IMR-90 (cell line): ENCODE results near the gene KITLG. TPM values are rescaled to one million over a fixed set of nuclear protein-coding genes. Genes with fewer than 3 reads are reported as not detected.

Experiments used
- ATAC-seq: fragments of 200-7000 bp; cut with Tn5 transposase; 2 replicates; pipeline ENCODE4 v1.9.1; 2020; ENCODE audit warnings: low read depth, mild to moderate bottlenecking, moderate library complexity
- BruUV-seq: library from RNA; stranded (reverse); fragments of 400-500 nt; replicated peaks from 2 replicates; lab custom pipeline; 2021; lab: Mats Ljungman, UMichigan
- CTCF ChIA-PET: fragments of 300-600 bp; formaldehyde crosslinking; extraction: SDS; loops from one replicate; lab custom pipeline; 2021; ENCODE audit warnings: antibody characterized with exemption; lab: Yijun Ruan, JAX
- POLR2A ChIA-PET: fragments of 300-600 bp; sonication (Branson Sonifier 250); formaldehyde crosslinking; loops from one replicate; lab custom pipeline; 2022; ENCODE audit warnings: antibody characterized with exemption; ENCODE audit not compliant: unreplicated experiment; lab: Charles Lee
- DNase-seq: peaks from one replicate; pipeline ENCODE4 v3.0.0; 2013
- H2AFZ ChIP-seq: replicated peaks from 2 replicates; pipeline ENCODE3; 2013; ENCODE audit warnings: low read length, mild to moderate bottlenecking; ENCODE audit not compliant: poor library complexity
- H2AK5ac ChIP-seq: 2 replicates; pipeline ENCODE4 v1.6.1; 2013; ENCODE audit warnings: low read depth, low read length, inconsistent platforms
- H2AK9ac ChIP-seq: replicated peaks from 2 replicates; pipeline ENCODE3; 2013; ENCODE audit warnings: mild to moderate bottlenecking, low read depth, low read length, moderate library complexity; ENCODE audit not compliant: poor library complexity
- H2BK120ac ChIP-seq: 2 replicates; pipeline ENCODE4 v1.6.1; 2013; ENCODE audit warnings: low read depth, low read length, inconsistent platforms
- H2BK15ac ChIP-seq: 3 replicates; pipeline ENCODE4 v1.6.1; 2013; ENCODE audit warnings: low read depth, low read length, inconsistent platforms
- H2BK20ac ChIP-seq: 2 replicates; pipeline ENCODE4 v1.6.1; 2013; ENCODE audit warnings: low read depth, mild to moderate bottlenecking, inconsistent platforms, low read length, moderate library complexity
- H2BK5ac ChIP-seq: 2 replicates; pipeline ENCODE4 v1.6.1; 2013; ENCODE audit warnings: mild to moderate bottlenecking, low read depth, low read length, inconsistent platforms; ENCODE audit not compliant: poor library complexity, severe bottlenecking
- H3K14ac ChIP-seq: replicated peaks from 2 replicates; pipeline ENCODE4 v1.6.1; 2013; ENCODE audit warnings: low read depth, low read length, inconsistent platforms
- H3K18ac ChIP-seq: 2 replicates; pipeline ENCODE4 v1.6.1; 2013; ENCODE audit warnings: low read depth, low read length, control low read depth
- H3K23ac ChIP-seq: 2 replicates; pipeline ENCODE4 v1.6.1; 2013; ENCODE audit warnings: low read depth, low read length, inconsistent platforms
- H3K27ac ChIP-seq: 2 replicates; pipeline ENCODE4 v1.5.1; 2013; ENCODE audit warnings: mild to moderate bottlenecking, control low read depth, low read length; ENCODE audit not compliant: insufficient read depth
- H3K27me3 ChIP-seq: 2 replicates; pipeline ENCODE4 v1.6.1; 2013; ENCODE audit warnings: low read length; ENCODE audit not compliant: control insufficient read depth, insufficient read depth
- H3K36me3 ChIP-seq: 2 replicates; pipeline ENCODE4 v1.6.1; 2013; ENCODE audit warnings: low read length, mixed read lengths; ENCODE audit not compliant: control insufficient read depth, insufficient read depth
- H3K4ac ChIP-seq: 2 replicates; pipeline ENCODE4 v1.6.1; 2013; ENCODE audit warnings: low read depth, low read length, inconsistent platforms
- H3K4me1 ChIP-seq: 2 replicates; pipeline ENCODE4 v1.6.1; 2013; ENCODE audit warnings: low read length, mixed read lengths; ENCODE audit not compliant: control insufficient read depth, insufficient read depth
- H3K4me2 ChIP-seq: 2 replicates; pipeline ENCODE4 v1.6.1; 2013; ENCODE audit warnings: low read depth, mild to moderate bottlenecking, control low read depth, low read length, moderate library complexity
- H3K4me3 ChIP-seq: 2 replicates; pipeline ENCODE4 v1.5.1; 2013; ENCODE audit warnings: low read depth, mild to moderate bottlenecking, control low read depth, low read length, moderate library complexity; ENCODE audit not compliant: insufficient read depth
- H3K56ac ChIP-seq: 2 replicates; pipeline ENCODE4 v1.6.1; 2013; ENCODE audit warnings: low read length, inconsistent platforms; ENCODE audit not compliant: insufficient read depth; ENCODE audit errors: extremely low read depth
- H3K79me1 ChIP-seq, 2 experiments: 2 replicates each; pipeline ENCODE4 v1.6.1; 2013; ENCODE audit warnings: low read length in 2 of 2, inconsistent platforms in 1 of 2, low read depth in 1 of 2
- H3K9ac ChIP-seq: 2 replicates; pipeline ENCODE4 v1.6.1; 2013; ENCODE audit warnings: low read depth, low read length, control low read depth
- H3K9me1 ChIP-seq: 2 replicates; pipeline ENCODE4 v1.6.1; 2013; ENCODE audit warnings: low read length, inconsistent platforms; ENCODE audit not compliant: insufficient read depth
- H3K9me3 ChIP-seq: 2 replicates; pipeline ENCODE4 v1.6.1; 2013; ENCODE audit warnings: low read length; ENCODE audit not compliant: control insufficient read depth, insufficient read depth
- H4K20me1 ChIP-seq: 2 replicates; pipeline ENCODE4 v1.6.1; 2013; ENCODE audit warnings: low read length, inconsistent platforms; ENCODE audit not compliant: insufficient read depth
- H4K5ac ChIP-seq: 2 replicates; pipeline ENCODE4 v1.6.1; 2013; ENCODE audit warnings: mild to moderate bottlenecking, low read depth, low read length, control low read depth
- H4K8ac ChIP-seq, 2 experiments: 2 replicates each; pipeline ENCODE4 v1.6.1; 2013; ENCODE audit warnings: low read depth in 2 of 2, low read length in 2 of 2, control low read depth in 1 of 2, inconsistent platforms in 1 of 2
- H4K91ac ChIP-seq: 2 replicates; pipeline ENCODE4 v1.6.1; 2013; ENCODE audit warnings: low read depth, low read length, inconsistent platforms; ENCODE audit not compliant: insufficient read depth
- BHLHE40 ChIP-seq: fragments of 150-350 bp; IDR thresholded peaks from 2 replicates; pipeline ENCODE4 v1.6.1; 2016; ENCODE audit warnings: mild to moderate bottlenecking, low read depth, low read length
- FOS ChIP-seq: fragments of 150-350 bp; IDR thresholded peaks from 2 replicates; pipeline ENCODE4 v1.6.1; 2016; ENCODE audit warnings: low read depth, low read length
- MAFK ChIP-seq: IDR thresholded peaks from 2 replicates; pipeline ENCODE4 v1.6.1; 2012; ENCODE audit warnings: low read depth, low read length, improper control_type of control experiment
- MAZ ChIP-seq: IDR thresholded peaks from 2 replicates; pipeline ENCODE4 v1.6.1; 2012; ENCODE audit warnings: low read depth, mild to moderate bottlenecking, low read length, improper control_type of control experiment, moderate library complexity, borderline replicate concordance
- MXI1 ChIP-seq: IDR thresholded peaks from 2 replicates; pipeline ENCODE4 v1.6.1; 2012; ENCODE audit warnings: low read depth, mild to moderate bottlenecking, low read length, moderate library complexity, borderline replicate concordance
- NFE2L2 ChIP-seq: fragments of 150-350 bp; IDR thresholded peaks from 2 replicates; pipeline ENCODE4 v1.6.1; 2016; ENCODE audit warnings: low read depth, mild to moderate bottlenecking, low read length
- POLR2A ChIP-seq: IDR thresholded peaks from 2 replicates; pipeline ENCODE4 v1.6.1; 2012; ENCODE audit warnings: mild to moderate bottlenecking, low read depth, low read length
- RCOR1 ChIP-seq: IDR thresholded peaks from 2 replicates; pipeline ENCODE4 v1.6.1; 2012; ENCODE audit warnings: mild to moderate bottlenecking, low read length, improper control_type of control experiment; ENCODE audit not compliant: insufficient replicate concordance
- RFX5 ChIP-seq: IDR thresholded peaks from 2 replicates; pipeline ENCODE4 v1.8.0; 2012; ENCODE audit warnings: low read depth, mild to moderate bottlenecking, low read length, moderate library complexity
- SMC3 ChIP-seq: fragments of 150-350 bp; IDR thresholded peaks from 2 replicates; pipeline ENCODE4 v1.6.1; 2016; ENCODE audit warnings: low read depth, mild to moderate bottlenecking, antibody characterized with exemption, low read length, moderate library complexity
- WGBS, 2 experiments: methylation state at CpG; one replicate each; pipeline versions ENCODE4 v1.1.5 to v1.1.7; 2013; ENCODE audit warnings: missing lambda C conversion rate in 2 of 2; ENCODE audit not compliant: insufficient read length in 1 of 2; ENCODE audit errors: extremely low coverage in 2 of 2; 5-methylcytosine and 5-hydroxymethylcytosine counted together
- dilution Hi-C: fragments of 300-500 bp; cut with HindIII; formaldehyde crosslinking; loops from one replicate; pipeline ENCODE4 v1.14.3; 2018; ENCODE audit warnings: low sequenced_read_pairs; ENCODE audit not compliant: unreplicated experiment
- in situ Hi-C: fragments of 300-500 bp; cut with MboI; formaldehyde crosslinking; loops from 3 replicates; pipeline ENCODE4 v1.14.3; 2019; ENCODE audit warnings: low sequenced_read_pairs, inconsistent platforms, mixed read lengths
- intact Hi-C: fragments of 100-400 bp; cut with micrococcal nuclease; formaldehyde crosslinking; loops from 2 replicates; pipeline ENCODE4 v1.10.0; 2022
- polyA plus RNA-seq, 3 experiments: library from polyadenylated mRNA; depleted of rRNA; stranded (reverse); fragments of >200 nt; gene quantifications; 2 replicates each; pipeline ENCODE4 v1.2.3, GENCODE V29; 2012; ENCODE audit warnings: low replicate concordance in 1 of 3
- total RNA-seq: library from RNA; depleted of rRNA; stranded (reverse); fragments of >200 nt; gene quantifications from 2 replicates; pipeline ENCODE4 v1.2.3, GENCODE V29; 2012
- TF ChIP-seq, protein P1 (sequence below): fragments of 150-350 bp; IDR thresholded peaks from 2 replicates; pipeline ENCODE4 v1.6.1; 2016; ENCODE audit warnings: low read depth, mild to moderate bottlenecking, low read length, moderate library complexity, borderline replicate concordance
- TF ChIP-seq, protein P2 (sequence below): conservative IDR thresholded peaks from 2 replicates; pipeline ENCODE4 v1.5.1; 2012; ENCODE audit warnings: mild to moderate bottlenecking, low read depth, low read length, improper control_type of control experiment
- TF ChIP-seq, protein P3 (sequence below): fragments of 150-350 bp; IDR thresholded peaks from 2 replicates; pipeline ENCODE4 v1.6.1; 2017; ENCODE audit warnings: mild to moderate bottlenecking, antibody characterized with exemption, low read length, low read depth

KITLG gene
- total and polyA plus RNA-seq, 2 of the 4 experiments (the other 2 are of a cell fraction), result 14.5 to 87.5 TPM

GRCh38 chr12:88529531-88530488, 50.5 kb downstream of the KITLG start:
- in situ Hi-C loops, result no loop called here
- H2BK20ac ChIP-seq, result no peak overlapping the region
- H3K36me3 ChIP-seq, result peaks cover 3% of the 10 kb centered on the region; the same call in 1 of the 2 replicates
- H2AFZ ChIP-seq, result no peak overlapping the region
- POLR2A ChIA-PET, result interaction anchor here (0.5 kb wide), 1 partner anchor 9 kb away, joined by 3 read pairs; no protein-coding TSS in a partner anchor
- no peak overlapping the region for H3K4ac ChIP-seq
- no peaks in the 10 kb centered on the region for H3K9me1 ChIP-seq
- no peaks in the 10 kb centered on the region for H3K9me3 ChIP-seq
- no peak overlapping the region for H3K18ac ChIP-seq
- CTCF ChIA-PET, result interaction anchor here (0.6 kb wide), 1 partner anchor 149 kb away, joined by 3 read pairs; no protein-coding TSS in a partner anchor
- H2AK5ac ChIP-seq, result no peak overlapping the region
- no peak overlapping the region for H2AK9ac ChIP-seq
- BruUV-seq, result no TSS peak
- H3K79me1 ChIP-seq, result peaks cover 17 to 34% of the 10 kb centered on the region in 2 experiments
- no peaks in the 10 kb centered on the region for H3K4me1 ChIP-seq
- H3K23ac ChIP-seq, result no peak overlapping the region
- H3K9ac ChIP-seq, result no peak overlapping the region
- dilution Hi-C loops, result no loop called here
- no CpG with 5 or more reads among the region's 9 CpGs for WGBS, 2 experiments
- no peak overlapping the region for H3K27ac ChIP-seq
- ATAC-seq (no peak), DNase-seq (no peak)
- no peak overlapping the region for H4K91ac ChIP-seq
- intact Hi-C loops, result loop anchor here (10.0 kb wide), 1 partner anchor 195 kb away; no protein-coding TSS in a partner anchor
- H2BK15ac ChIP-seq, result no peak overlapping the region
- no peaks in the 10 kb centered on the region for H3K27me3 ChIP-seq
- no peaks in the 10 kb centered on the region for H4K20me1 ChIP-seq
- H4K5ac ChIP-seq, result peak overlapping the region; percentile 42; the same call in 1 of the 2 replicates
- H3K14ac ChIP-seq, result no peak overlapping the region
- H4K8ac ChIP-seq, result no peak overlapping the region
- no peak overlapping the region for H2BK120ac ChIP-seq
- H2BK5ac ChIP-seq, result no peak overlapping the region
- H3K4me2 ChIP-seq, result no peak overlapping the region
- no peak overlapping the region for H3K4me3 ChIP-seq
- no peak overlapping the region for H3K56ac ChIP-seq
- TF ChIP-seq, protein P1, sequence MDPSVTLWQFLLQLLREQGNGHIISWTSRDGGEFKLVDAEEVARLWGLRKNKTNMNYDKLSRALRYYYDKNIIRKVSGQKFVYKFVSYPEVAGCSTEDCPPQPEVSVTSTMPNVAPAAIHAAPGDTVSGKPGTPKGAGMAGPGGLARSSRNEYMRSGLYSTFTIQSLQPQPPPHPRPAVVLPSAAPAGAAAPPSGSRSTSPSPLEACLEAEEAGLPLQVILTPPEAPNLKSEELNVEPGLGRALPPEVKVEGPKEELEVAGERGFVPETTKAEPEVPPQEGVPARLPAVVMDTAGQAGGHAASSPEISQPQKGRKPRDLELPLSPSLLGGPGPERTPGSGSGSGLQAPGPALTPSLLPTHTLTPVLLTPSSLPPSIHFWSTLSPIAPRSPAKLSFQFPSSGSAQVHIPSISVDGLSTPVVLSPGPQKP, result no peak
- TF ChIP-seq NFE2L2 (no peak), MXI1 (no peak), POLR2A (no peak), BHLHE40 (no peak), SMC3 (no peak), FOS (no peak), RCOR1 (no peak), RFX5 (no peak), MAZ (no peak), MAFK (no peak)
- TF ChIP-seq, protein P2, sequence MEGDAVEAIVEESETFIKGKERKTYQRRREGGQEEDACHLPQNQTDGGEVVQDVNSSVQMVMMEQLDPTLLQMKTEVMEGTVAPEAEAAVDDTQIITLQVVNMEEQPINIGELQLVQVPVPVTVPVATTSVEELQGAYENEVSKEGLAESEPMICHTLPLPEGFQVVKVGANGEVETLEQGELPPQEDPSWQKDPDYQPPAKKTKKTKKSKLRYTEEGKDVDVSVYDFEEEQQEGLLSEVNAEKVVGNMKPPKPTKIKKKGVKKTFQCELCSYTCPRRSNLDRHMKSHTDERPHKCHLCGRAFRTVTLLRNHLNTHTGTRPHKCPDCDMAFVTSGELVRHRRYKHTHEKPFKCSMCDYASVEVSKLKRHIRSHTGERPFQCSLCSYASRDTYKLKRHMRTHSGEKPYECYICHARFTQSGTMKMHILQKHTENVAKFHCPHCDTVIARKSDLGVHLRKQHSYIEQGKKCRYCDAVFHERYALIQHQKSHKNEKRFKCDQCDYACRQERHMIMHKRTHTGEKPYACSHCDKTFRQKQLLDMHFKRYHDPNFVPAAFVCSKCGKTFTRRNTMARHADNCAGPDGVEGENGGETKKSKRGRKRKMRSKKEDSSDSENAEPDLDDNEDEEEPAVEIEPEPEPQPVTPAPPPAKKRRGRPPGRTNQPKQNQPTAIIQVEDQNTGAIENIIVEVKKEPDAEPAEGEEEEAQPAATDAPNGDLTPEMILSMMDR, result no peak
- TF ChIP-seq, protein P3, sequence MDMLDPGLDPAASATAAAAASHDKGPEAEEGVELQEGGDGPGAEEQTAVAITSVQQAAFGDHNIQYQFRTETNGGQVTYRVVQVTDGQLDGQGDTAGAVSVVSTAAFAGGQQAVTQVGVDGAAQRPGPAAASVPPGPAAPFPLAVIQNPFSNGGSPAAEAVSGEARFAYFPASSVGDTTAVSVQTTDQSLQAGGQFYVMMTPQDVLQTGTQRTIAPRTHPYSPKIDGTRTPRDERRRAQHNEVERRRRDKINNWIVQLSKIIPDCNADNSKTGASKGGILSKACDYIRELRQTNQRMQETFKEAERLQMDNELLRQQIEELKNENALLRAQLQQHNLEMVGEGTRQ, result no peak
